GM19467 (cell line): ENCODE data around the gene RUNX1.

Source experiments
- ATAC-seq: cut with Tn5 transposase; IDR thresholded peaks from one replicate; pipeline ENCODE4 v1.9.1; 2021; ENCODE audit warnings: mild to moderate bottlenecking, moderate library complexity; ENCODE audit not compliant: unreplicated experiment

RUNX1 gene

DNA sequence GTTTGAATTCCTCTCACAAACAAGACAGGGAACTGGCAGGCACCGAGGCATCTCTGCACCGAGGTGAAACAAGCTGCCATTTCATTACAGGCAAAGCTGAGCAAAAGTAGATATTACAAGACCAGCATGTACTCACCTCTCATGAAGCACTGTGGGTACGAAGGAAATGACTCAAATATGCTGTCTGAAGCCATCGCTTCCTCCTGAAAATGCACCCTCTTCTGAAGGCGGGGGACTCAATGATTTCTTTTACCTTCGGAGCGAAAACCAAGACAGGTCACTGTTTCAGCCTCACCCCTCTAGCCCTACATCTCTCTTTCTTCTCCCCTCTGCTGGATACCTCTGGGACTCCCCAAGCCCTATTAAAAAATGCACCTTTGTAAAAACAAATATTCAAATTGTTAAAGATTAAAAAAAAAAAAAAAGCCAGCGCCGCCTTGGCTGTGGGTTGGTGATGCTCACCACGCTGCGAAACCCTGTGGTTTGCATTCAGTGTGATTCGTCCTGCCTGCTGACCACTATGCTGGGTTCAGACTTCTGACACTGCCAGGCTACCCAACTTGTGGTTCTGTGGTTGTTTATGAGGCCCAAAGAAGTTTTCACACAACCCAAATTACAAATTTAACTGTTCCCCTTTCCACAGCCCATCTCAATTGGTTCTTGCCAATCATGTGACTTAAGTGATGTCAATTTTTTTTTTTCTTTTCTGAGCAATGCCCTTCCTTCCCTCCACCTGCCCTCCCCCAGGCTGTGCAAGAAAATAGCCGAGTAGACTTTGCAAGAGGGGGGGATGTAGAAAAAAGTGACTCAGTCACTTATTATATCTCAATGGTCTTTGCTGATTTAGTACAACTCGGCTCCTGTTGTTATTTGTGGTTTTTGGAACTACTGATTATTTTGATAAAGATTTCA is at the start of gene RUNX1:
Gene RUNX1 (minus strand): TSS at position 597 of the 912 bp plus-strand sequence.
- ATAC-seq: peak; percentile 67

- no peak for ATAC-seq
These were observed 48.4 kb upstream of the RUNX1 start for GRCh38 chr21:35097525-35097924.

- no peak for ATAC-seq
These were observed 47.9 kb upstream of the RUNX1 start for GRCh38 chr21:35096959-35097358.

DNA sequence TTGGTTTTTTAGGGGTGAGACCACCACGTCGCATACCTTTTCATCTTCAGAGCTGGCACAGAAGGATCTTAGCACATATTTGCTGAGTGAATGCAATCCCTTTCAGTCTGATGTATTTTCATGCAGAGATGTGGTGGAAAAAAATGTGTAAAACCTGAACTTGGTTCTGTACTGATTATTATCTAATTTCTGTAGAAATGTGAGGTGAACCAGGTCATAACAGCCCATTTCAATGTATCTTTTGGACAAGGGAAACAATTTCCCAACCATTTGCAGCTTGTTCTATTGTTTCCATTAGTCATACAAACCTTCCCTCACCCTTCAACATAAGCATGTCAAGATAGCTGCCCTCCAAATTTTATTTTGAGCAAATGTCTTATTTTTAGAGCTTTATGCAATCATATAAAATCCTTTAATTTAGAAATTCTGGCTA is 46.8 kb upstream of the RUNX1 start:
- ATAC-seq: no peak

- no peak for ATAC-seq
These were observed 44.4 kb upstream of the RUNX1 start for GRCh38 chr21:35093514-35093913.

GRCh38 chr21:35091496-35091895 is 42.4 kb upstream of the RUNX1 start:
- no peak for ATAC-seq

DNA sequence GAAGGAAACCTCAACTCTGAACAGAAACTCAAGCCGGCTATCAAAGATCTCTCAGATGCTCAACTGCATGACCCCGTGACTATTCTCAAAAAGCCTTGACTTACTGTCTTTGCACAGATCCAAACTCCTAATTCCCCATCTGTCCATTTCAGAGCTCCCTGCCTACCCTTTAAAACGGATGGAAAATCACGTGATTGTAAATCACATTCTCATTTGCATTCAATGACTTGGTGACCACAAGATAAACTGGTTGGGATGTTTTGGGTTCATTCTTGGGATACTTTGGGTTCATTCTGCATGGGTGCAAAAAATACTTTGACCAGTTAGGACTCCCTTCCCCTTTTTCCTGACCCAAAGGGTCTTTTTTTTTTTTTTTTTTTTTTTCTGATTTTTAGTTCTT is 41.3 kb upstream of the RUNX1 start:
- no peak for ATAC-seq

DNA sequence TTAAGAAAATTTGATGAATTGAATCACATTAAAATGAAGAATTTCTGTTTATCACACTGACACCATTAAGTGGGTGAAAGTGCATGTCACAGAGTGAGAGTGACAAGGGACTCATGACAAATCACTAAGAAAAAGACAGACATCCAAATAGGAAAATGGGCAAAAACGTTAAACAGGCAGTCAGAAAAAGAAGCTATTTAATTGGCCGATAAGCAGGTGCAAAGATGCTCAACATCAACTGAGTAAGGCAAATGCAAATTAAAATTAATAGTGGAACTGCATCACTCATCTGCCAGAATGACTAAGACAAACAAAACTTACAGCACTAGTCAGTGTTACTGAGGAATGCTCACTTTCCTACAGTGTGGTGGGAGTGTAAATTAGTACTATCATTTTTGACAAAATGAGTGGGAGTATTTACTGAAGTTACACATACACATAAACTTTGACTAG is 39.2 kb upstream of the RUNX1 start:
- no peak for ATAC-seq

- no peak for ATAC-seq
These were observed 37.3 kb upstream of the RUNX1 start for GRCh38 chr21:35086357-35086756.

DNA sequence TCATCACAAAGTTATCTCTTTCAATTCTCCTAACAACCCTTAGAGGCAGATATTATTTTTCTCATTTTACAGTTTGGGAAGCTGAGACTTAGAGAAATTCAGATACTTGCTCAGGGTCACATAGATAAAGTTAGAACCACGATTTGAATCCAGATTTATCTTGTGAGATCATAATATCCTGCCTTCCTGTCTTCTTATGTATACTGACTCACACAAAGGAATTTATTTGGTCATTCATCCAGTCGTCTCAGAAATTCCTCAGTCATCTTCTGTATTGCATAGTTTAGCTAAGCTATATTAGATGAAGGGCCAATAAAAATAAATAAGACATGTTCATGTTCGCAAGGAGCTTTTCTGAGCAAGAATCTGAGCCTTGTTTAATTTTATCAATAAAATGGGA is 35.8 kb upstream of the RUNX1 start:
- no peak for ATAC-seq

DNA sequence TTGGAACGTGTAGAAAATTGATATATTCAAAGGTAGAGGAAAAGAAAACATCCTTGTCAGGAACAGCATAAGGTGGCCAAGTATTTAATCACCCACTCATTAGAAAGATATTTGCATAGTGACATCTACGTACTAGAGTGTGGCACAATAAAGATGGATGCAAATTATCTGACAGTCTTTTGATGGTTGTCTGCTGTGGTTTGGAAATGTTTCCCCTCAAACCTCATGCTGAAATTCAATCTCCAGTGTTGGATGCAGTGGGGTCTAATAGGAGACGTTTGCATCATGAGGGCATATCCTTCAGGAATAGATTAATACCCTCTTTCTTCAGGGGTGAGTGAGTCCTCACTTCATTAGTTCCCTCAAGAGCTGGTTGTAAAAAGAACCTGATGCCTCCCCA is 34.1 kb upstream of the RUNX1 start:
- no peak for ATAC-seq

GRCh38 chr21:35081861-35082260 is 32.8 kb upstream of the RUNX1 start:
- no peak for ATAC-seq

DNA sequence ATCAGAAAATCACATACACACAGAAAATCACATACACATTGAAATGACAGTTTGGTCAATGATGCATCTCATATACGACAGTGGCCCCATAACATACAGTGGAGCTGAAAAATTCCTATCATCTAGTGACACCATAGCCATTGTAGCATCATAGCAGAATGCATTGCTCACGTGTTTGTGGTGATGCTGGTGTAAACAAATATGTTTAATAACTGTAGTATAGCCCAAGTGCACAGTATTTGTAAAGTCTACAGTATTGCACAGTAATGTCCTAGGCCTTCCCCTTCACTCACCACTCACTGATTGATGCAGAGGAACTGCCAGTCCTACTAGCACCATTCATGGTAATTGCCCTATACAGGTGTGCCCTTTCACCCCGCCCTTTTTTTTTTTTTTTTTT is 30.1 kb upstream of the RUNX1 start:
- no peak for ATAC-seq

GRCh38 chr21:35077975-35078374 is 28.9 kb upstream of the RUNX1 start:
- no peak for ATAC-seq

DNA sequence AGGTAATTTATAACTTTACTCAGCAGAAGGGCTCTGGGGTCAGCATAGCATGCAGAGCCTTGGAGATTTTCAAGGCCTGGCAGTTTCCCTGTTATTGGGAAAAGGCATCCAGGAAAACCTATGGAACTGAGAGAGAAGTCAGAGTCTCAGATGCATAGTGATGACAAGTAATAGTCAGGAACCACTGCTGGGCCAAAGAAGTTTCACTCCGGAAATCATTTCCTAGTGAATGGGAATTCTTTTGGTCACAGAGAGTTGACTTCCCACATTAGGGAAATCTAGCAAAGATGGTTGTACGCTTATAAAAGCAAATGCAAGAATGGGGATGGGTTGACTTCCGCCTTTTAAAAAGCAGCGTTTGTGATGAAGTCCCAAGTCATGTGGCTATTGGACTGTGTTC is 28.4 kb upstream of the RUNX1 start:
- ATAC-seq: no peak

GRCh38 chr21:35075546-35075945 is 26.4 kb upstream of the RUNX1 start:
- no peak for ATAC-seq

DNA sequence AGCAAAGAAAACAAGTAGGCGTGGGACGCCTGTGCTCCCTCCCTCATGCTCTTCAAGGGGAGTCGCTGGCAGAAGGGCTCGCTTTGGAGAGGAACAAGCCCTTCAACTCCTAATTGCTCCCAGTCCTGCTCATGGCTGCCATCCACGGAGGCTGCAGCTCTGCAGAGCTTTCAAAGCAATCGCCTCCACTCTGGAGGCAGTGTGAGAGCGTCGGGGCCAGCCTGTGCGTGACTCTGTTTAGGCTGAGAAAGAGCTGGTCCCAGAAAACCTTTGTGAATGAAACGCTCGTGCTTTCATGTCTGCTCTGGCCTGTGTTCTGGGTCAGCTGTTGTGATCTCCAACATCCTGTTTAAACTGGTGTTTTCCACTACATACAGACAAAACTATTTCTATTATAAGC is 23.9 kb upstream of the RUNX1 start:
- ATAC-seq: no peak

GRCh38 chr21:35072557-35072956 is 23.5 kb upstream of the RUNX1 start:
- no peak for ATAC-seq

DNA sequence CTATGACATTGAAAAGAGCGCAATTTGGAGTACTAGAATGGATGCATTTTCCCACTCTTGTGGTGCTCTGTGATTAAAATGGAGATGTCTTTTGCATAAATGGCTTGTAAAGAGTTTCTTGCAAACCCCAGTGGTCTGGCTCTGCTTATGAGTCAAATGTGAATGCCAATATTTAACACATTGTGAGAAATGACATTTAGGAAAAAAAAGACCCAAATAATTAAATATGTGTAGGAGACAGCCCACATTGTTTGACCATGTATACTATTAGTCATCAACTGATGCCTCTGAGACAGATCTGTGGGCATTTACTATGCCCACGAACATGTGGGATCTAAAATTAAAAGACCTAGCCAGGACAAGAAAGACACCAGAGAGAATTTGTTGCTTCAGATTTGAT is 22.2 kb upstream of the RUNX1 start:
- no peak for ATAC-seq

GRCh38 chr21:35070436-35070835 is 21.3 kb upstream of the RUNX1 start:
- no peak for ATAC-seq

DNA sequence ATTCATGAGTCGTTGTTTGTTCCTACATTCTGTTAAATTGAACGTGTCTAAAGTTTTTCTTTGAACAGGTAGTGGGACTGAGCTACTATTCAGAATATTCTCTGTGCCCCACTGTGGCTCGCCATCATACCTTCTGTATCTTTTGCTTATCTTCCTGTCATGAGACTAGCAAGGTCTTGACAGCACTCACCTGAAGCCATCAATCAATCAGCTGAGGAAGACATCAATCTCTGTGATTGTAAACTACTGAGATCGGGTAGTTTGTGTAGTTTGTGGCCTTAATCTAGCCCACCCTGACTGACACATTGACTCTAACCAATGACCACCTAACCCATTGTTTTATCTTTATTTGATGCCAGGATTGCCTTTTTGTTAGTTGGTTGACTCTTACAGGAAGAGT is 17.7 kb upstream of the RUNX1 start:
- ATAC-seq: no peak

- no peak for ATAC-seq
These were observed 14.5 kb upstream of the RUNX1 start for GRCh38 chr21:35063428-35064172.
